M059J (cell line): ENCODE results near the gene ALDH1A2. TPM values are rescaled to one million over a fixed set of nuclear protein-coding genes. Genes with fewer than 3 reads are reported as not detected.
"Not testable (repeated sequence)": the region's sequence is repeated elsewhere in the genome, so short reads cannot be mapped to it uniquely, and the experiment has no call there.

Source experiments
- DNase-seq: peaks from one replicate; pipeline ENCODE4 v3.0.0-alpha.2; 2012; ENCODE audit warnings: low read depth
- total RNA-seq: library from RNA; depleted of rRNA; stranded (reverse); fragments of >200 nt; shearing (Covaris generic); gene quantifications from 2 replicates; pipeline ENCODE4 v1.2.3, GENCODE V29; 2014; rRNA removed

Gene ALDH1A2
- 0.17 TPM in 1 of 2 replicates, not detected in the other for total RNA-seq

GRCh38 chr15:58065445-58066041, at the start of gene ALDH1A2:
ALDH1A2 (minus strand) TSS chr15:58065711; CDS start chr15:58065650, 61 bp downstream.
- no peak for DNase-seq

- no peak for DNase-seq
Observed at GRCh38 chr15:58114812-58115211, 49.3 kb upstream of the ALDH1A2 start.

- no peak for DNase-seq
Observed at GRCh38 chr15:58114388-58114787, 48.9 kb upstream of the ALDH1A2 start.

GRCh38 chr15:58113358-58113757, 47.8 kb upstream of the ALDH1A2 start:
- DNase-seq = peak; percentile 33

- no peak for DNase-seq
Observed at GRCh38 chr15:58111718-58112104, 46.2 kb upstream of the ALDH1A2 start.

GRCh38 chr15:58110999-58111717, 45.6 kb upstream of the ALDH1A2 start:
- DNase-seq = no peak

- no peak for DNase-seq
Observed at GRCh38 chr15:58109419-58109818, 43.9 kb upstream of the ALDH1A2 start.

GRCh38 chr15:58108117-58108516, 42.6 kb upstream of the ALDH1A2 start:
- DNase-seq = no peak

GRCh38 chr15:58103482-58103881, 38.0 kb upstream of the ALDH1A2 start:
- DNase-seq = no peak

- no peak for DNase-seq
Observed at GRCh38 chr15:58096529-58097084, 31.1 kb upstream of the ALDH1A2 start.

- no peak for DNase-seq
Observed at GRCh38 chr15:58095415-58095814, 29.9 kb upstream of the ALDH1A2 start.

- DNase-seq = no peak
Observed at GRCh38 chr15:58087871-58088270, 22.4 kb upstream of the ALDH1A2 start.

GRCh38 chr15:58086491-58086890, 21.0 kb upstream of the ALDH1A2 start:
- no peak for DNase-seq

GRCh38 chr15:58083526-58083925, 18.0 kb upstream of the ALDH1A2 start:
- no peak for DNase-seq

GRCh38 chr15:58081891-58082290, 16.4 kb upstream of the ALDH1A2 start:
- no peak for DNase-seq

GRCh38 chr15:58081456-58081855, 15.9 kb upstream of the ALDH1A2 start:
- DNase-seq = no peak

- DNase-seq = not testable (repeated sequence)
Observed at GRCh38 chr15:58080959-58081358, 15.4 kb upstream of the ALDH1A2 start.

GRCh38 chr15:58080398-58080797, 14.9 kb upstream of the ALDH1A2 start:
- DNase-seq = no peak

- no peak for DNase-seq
Observed at GRCh38 chr15:58078591-58078990, 13.1 kb upstream of the ALDH1A2 start.

- peak; percentile 8 for DNase-seq
Observed at GRCh38 chr15:58077427-58077826, 11.9 kb upstream of the ALDH1A2 start.

GRCh38 chr15:58074452-58074851, 8.9 kb upstream of the ALDH1A2 start:
- no peak for DNase-seq

- peak; percentile 62 for DNase-seq
Observed at GRCh38 chr15:58070801-58071418, 5.4 kb upstream of the ALDH1A2 start.

GRCh38 chr15:58069008-58069407, 3.5 kb upstream of the ALDH1A2 start:
- DNase-seq = no peak
